ENCODE results near the gene RFC2. TPM values are rescaled to one million over a fixed set of nuclear protein-coding genes. Genes with fewer than 3 reads are reported as not detected.
"Not testable (repeated sequence)": the region's sequence is repeated elsewhere in the genome, so short reads cannot be mapped to it uniquely, and the experiment has no call there.

The RFC2 gene
- total RNA-seq, 1 donor, result 11.3 TPM

DNA sequence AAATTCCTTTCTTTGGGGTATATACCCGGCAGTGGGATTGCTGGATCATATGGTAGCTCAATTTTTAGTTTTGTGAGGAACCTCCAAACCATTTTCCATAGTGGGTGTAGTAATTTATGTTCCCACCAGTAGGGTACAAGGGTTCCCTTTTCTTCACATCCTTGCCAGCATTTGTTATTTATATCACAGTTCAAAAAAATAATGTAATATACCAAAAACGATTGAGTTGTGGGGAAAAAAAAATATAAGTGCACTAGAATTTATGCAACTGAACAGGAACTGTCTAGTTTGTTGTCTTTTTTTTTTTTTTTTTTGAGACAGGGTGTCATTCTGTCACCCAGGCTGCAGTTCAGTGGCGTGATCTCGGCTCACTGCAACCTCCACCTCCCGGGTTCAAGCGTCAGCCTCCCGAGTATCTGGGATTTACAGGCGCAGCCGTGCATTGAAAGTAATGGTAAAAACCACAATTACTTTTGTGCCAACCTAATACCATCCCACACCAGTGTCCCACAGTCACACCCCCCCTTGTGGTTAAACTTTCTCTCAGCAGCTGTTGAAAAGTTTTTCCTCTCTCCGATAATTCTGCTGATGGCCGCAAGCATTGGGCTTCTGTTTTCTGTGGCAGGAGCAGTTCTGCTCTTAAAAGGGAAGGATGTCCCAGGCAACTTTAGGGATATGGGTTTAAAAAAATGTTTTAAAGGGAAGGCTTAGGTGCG is 51.2 kb downstream of the RFC2 start:
- Histone ChIP-seq H3K9me3 (ENCODE audit: low read depth, low read length) (no peaks in the 10 kb centered on the region), H3K27me3 (ENCODE audit: insufficient read depth, low read length) (no peaks in the 10 kb centered on the region), H3K4me3 (ENCODE audit: low read length) (no peak overlapping the region), H3K4me1 (ENCODE audit: insufficient read depth, low read length) (peaks cover 32% of the 10 kb centered on the region)

DNA sequence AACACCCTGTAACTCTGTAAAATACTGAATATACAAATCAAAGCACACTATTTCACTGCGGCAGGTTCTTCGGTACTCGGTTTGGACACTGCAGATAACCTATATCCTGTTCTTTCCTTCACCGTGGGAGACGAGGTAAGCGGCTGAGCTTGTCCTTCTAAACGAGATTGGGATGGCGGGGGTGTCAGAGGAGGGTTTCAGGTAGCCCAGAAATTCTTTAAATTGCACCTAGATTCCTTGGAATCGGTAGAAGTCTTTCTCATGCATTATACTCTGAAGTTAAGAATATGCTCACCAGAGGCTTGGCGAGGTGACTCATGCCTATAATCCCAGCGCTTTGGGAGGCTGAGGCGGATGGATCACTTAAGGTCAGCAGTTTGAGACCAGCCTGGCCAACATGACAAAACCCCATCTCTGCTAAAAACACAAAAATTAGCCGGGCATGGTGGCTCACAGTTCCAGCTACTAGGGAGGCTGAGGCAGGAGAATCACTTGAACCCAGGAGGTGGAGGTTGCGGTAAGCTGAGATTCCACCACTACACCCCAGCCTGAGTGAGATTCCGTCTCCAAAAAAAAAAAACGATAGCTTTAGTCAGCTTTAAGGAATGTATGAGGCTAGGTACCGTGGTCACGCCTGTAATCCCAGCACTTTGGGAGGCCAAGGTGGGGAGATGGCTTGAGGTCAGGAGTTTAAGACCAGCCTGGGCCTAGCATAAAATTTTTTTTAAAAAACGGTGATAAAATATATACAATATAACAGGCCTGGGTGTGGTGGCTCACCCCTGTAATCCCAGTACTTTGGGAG is 54.4 kb downstream of the RFC2 start:
- Histone ChIP-seq H3K9me3 (ENCODE audit: low read depth, low read length) (no peaks in the 10 kb centered on the region), H3K4me3 (ENCODE audit: low read length) (no peak overlapping the region), H3K4me1 (ENCODE audit: insufficient read depth, low read length) (peaks cover 16% of the 10 kb centered on the region), H3K27me3 (ENCODE audit: insufficient read depth, low read length) (no peaks in the 10 kb centered on the region)

DNA sequence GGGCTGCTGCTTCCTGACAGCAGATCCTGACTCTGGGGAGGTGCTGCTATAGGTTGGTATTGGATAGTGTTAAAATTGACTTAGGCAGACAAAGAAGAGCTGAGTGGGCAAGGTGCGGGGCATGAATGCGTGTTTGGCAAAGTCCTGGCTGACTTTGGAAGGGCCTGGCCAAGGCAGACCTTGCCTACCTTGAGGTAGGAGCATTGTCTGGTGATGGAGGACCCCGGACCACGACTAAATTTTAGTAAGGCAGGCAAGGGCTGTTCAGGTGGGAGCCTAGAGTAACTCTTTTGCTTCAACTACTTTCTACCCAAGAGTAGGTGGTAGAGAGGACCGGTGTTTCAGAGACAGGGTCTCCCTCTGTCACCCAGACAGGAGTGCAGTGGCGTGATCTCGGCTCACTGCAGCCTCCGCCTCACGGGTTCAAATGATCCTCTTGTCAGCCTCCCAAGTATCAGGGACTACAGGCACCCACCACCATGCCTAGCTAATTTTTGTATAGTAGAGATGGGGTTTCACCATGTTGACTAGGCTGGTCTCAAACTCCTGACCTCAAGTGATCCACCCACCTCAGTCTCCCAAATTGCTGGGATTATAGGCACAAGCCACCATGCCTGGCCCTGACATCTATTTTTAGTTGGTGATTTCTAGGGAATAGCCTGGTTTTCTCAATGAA is 56.6 kb downstream of the RFC2 start:
- H3K4me1 ChIP-seq (ENCODE audit: insufficient read depth, low read length), result peaks cover under 1% of the 10 kb centered on the region
- H3K9me3 ChIP-seq (ENCODE audit: low read depth, low read length), result no peaks in the 10 kb centered on the region

DNA sequence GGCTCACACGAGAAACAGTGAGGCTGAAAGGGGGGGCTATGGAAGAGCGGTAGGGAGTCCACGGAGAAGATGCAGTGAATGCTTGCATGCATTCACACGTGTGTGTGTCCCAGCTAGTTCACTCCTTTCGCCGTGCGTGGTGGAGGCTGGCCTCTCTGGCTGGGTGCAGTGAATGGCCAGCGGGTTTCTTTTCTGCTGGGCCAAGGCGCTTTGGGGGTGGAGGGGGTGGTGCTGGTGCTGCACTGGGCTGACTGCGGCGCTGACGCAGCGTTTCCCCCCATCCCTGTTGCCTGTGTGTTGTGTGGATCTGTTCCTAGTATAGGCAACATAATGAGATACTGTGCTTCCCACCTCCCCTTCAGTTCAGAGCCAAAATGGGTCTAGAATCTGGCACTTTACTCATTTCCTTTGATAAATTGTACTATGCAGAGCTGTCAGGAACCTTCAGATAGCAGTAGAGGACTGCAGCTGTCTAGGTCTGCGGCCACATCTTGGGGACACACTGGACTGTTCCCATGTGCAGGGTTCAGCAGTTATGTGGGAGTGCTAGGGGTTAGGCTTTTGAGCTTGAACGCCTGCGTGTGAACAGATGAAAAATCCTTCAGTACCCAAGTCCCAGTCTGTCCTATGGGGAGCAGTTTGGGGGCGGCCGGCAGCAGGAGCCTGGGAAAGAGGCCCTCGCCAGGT is 58.1 kb downstream of the RFC2 start:
- H3K4me3 ChIP-seq (ENCODE audit: low read length); H3K9me3 ChIP-seq (ENCODE audit: low read depth, low read length); H3K27me3 ChIP-seq (ENCODE audit: insufficient read depth, low read length); H3K4me1 ChIP-seq (ENCODE audit: insufficient read depth, low read length): not testable (repeated sequence)

More for the DNA sequence above, 56.6 kb downstream of the RFC2 start:
- Histone ChIP-seq H3K4me3 (ENCODE audit: low read length) (no peak overlapping the region), H3K27me3 (ENCODE audit: insufficient read depth, low read length) (no peaks in the 10 kb centered on the region)

DNA sequence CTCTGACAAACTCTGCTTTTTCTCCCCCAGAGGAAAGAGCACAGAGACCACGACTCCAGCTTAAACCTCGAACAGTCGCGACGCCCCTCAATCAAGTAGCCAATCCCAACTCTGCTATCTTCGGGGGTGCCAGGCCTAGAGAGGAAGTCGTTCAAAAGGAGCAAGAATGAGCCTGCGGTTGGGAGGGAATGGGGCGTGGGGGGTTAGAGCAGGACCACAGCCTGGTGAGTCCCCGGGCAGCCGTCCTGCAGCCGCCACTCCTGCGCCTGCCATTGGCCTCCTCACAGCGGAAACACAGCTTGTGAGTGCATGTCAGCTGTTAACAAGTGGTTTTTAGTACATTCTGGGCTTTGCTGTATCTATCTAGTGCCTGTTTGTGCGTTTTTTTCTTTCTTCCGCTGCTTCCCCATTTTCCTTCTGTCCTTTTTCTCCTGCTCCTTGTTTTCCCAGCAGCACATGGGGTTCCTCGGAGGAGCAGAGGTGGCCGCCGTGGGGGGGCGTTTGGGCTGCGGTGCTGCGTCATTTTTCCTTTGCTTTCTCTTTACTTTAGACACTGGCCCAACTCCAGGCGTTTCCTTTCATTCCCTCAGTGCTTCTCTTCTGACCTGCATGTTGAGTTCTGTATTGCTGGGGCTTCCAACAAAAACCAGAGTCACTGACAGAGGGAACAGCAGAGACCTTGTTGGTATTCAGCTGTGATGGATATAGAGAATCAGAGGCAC is 58.9 kb downstream of the RFC2 start:
- H3K27me3 ChIP-seq (ENCODE audit: insufficient read depth, low read length); H3K9me3 ChIP-seq (ENCODE audit: low read depth, low read length); H3K4me3 ChIP-seq (ENCODE audit: low read length); H3K4me1 ChIP-seq (ENCODE audit: insufficient read depth, low read length): not testable (repeated sequence)

DNA sequence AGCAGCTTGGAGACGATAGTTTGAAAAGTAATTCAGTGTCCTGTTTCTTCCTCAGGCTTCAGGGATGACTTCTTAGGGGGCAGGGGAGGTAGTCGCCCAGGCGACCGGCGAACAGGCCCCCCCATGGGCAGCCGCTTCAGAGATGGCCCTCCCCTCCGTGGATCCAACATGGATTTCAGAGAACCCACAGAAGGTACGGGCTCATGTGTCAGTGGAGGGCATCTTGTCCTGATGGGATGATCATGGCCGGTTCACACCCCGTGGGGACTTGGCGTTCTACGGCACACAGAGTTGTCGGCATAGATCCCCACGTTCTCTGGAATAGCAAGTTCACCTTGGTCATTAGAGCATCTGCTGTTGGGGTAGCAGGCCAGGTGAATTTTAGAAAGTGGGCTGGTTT is 59.5 kb downstream of the RFC2 start:
- H3K27me3 ChIP-seq (ENCODE audit: insufficient read depth, low read length), result no peaks in the 10 kb centered on the region
- no peaks in the 10 kb centered on the region for H3K9me3 ChIP-seq (ENCODE audit: low read depth, low read length)
- no peaks in the 10 kb centered on the region for H3K4me1 ChIP-seq (ENCODE audit: insufficient read depth, low read length)
- H3K4me3 ChIP-seq (ENCODE audit: low read length), result no peak overlapping the region

DNA sequence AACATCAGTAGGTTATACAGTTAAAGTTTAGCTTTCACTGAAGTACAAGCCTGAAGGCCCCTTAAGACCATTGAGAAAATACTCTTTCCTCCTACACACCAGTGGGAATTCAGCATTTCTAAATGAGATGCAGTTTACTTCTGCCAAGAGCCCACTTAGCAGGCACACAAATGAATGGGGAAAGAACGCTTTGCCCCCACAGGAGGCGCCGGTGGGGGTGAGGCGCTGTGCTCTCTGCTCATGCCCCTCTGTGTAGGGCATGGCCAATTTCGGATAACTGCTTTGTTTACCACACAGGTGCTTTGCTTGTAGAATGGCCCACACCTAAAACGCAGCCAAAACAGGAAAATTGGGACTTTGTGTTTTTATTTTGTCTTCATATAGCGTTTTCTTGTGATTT is 60.3 kb downstream of the RFC2 start:
- no peaks in the 10 kb centered on the region for H3K4me1 ChIP-seq (ENCODE audit: insufficient read depth, low read length)
- H3K4me3 ChIP-seq (ENCODE audit: low read length), result no peak overlapping the region
- no peaks in the 10 kb centered on the region for H3K9me3 ChIP-seq (ENCODE audit: low read depth, low read length)
- H3K27me3 ChIP-seq (ENCODE audit: insufficient read depth, low read length), result no peaks in the 10 kb centered on the region

DNA sequence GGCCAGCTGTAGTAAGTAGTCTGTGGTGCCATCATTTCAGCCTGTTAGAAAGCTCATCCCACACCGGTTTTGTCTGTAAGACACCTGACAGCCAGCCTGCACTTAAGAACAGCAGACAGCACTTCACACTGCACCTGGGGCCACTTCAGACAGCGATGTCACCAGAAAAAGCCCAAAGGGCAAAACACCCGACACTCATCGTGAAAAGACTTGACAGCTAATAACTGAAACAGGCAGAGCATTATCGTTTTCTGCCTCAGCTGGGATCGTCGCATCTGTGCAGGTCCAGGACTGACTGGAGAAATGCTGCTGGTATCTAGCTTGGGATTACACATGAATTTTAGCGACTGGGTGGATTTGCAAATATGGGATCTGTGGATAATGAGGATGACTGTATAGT is 61.1 kb downstream of the RFC2 start:
- H3K27me3 ChIP-seq (ENCODE audit: insufficient read depth, low read length), result no peaks in the 10 kb centered on the region
- no peaks in the 10 kb centered on the region for H3K9me3 ChIP-seq (ENCODE audit: low read depth, low read length)
- no peak overlapping the region for H3K4me3 ChIP-seq (ENCODE audit: low read length)
- no peaks in the 10 kb centered on the region for H3K4me1 ChIP-seq (ENCODE audit: insufficient read depth, low read length)

DNA sequence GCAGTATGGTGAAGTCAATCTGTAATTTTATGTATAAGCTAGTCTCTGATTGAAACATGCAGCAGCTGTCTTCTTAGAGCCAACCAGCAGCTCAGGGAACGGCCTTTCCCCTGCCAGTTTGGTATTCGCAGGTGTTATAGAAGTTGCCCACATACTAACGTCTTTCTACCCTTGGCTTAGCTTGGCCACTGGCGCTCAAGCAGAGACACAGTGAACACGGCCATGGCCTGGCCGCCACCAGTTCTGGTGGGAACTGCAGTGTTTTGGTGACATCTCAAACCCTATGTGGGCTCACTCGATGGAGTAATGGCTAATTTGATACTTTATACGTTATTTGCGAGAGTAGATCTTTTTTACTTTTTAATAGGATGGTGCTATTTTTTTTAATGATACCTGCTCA is 63.0 kb downstream of the RFC2 start:
- Histone ChIP-seq H3K9me3 (ENCODE audit: low read depth, low read length) (no peaks in the 10 kb centered on the region), H3K4me1 (ENCODE audit: insufficient read depth, low read length) (peaks cover 9% of the 10 kb centered on the region), H3K27me3 (ENCODE audit: insufficient read depth, low read length) (no peaks in the 10 kb centered on the region), H3K4me3 (ENCODE audit: low read length) (no peak overlapping the region)

DNA sequence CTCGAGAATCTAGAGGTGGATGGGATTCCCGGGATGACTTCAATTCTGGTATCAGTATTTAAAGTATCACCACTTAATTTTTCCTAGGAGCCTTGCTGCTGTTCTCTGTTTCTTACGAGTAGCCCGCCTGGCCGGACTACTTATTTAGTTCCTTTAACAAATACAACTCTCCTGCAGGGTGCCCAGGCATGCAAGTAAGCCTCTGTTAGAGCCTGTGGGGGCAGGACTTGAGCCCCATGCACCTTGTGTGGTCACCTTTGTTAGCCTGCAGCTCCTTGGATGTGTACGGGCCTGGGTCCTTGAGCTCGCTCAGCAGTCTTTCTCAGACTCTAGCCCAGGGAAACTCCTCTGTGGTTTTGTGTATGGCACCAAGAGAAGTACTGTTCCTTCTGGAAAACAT is 63.9 kb downstream of the RFC2 start:
- no peaks in the 10 kb centered on the region for H3K9me3 ChIP-seq (ENCODE audit: low read depth, low read length)
- peaks cover 19% of the 10 kb centered on the region for H3K4me1 ChIP-seq (ENCODE audit: insufficient read depth, low read length)
- no peaks in the 10 kb centered on the region for H3K27me3 ChIP-seq (ENCODE audit: insufficient read depth, low read length)
- no peak overlapping the region for H3K4me3 ChIP-seq (ENCODE audit: low read length)

DNA sequence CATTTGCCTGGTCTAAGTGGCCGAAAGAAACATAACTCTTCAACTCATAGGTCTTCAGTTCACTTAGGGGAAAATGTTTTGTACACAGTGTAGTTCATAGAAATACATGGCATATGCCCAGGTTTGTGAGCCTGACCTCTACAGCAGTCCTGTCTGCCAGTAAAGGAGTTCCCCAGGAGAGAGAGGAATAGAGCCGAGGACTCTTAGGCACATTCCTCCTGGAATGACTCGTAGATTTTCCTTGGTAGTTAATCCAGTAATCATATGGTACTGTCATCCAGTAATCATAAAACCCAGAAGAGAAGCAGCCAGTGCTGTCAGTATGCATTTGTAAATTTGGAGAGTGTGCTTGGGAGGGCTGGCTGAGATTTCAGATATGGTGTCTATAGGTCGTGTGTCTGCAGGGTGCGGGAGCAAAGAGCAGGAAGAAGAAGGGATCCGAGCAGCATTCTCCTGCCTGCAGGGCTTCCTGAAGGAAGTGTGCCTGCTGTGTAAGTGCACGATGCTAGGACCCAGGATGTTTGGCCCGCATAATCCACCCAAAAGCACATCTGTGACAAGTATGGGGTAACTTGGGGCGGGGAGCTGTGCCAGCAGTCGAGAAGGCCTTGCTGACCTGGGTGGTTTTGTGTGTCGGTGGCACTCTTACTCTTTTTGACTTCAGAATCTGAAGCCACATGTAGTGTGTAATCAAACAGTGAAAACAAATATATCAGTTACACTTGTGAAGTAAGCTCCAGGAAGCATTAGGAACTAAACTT is 66.1 kb downstream of the RFC2 start:
- Histone ChIP-seq H3K4me1 (ENCODE audit: insufficient read depth, low read length) (peaks cover 39% of the 10 kb centered on the region), H3K4me3 (ENCODE audit: low read length) (no peak overlapping the region), H3K27me3 (ENCODE audit: insufficient read depth, low read length) (no peaks in the 10 kb centered on the region)

DNA sequence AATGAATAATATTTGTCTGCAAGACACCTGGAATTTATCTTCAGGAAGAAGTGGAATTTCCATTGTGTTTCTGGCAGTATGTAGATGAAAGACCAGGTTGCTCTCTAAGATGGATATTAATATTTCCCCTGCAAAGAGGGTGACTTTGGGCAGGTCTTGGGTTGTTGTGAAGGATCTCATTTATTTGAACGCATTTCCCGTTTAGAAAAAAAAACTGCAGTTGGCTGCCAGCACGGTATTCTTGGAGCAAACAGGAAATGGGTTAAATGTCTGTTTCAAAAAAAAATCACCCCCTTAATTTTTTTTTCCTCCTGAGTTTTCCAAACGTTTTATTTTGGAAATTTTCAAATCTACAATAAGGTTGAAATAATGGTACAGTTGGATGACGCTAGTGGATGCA is 68.6 kb downstream of the RFC2 start:
- H3K9me3 ChIP-seq (ENCODE audit: low read depth, low read length), result no peaks in the 10 kb centered on the region
- H3K27me3 ChIP-seq (ENCODE audit: insufficient read depth, low read length), result no peaks in the 10 kb centered on the region
- no peak overlapping the region for H3K4me3 ChIP-seq (ENCODE audit: low read length)
- H3K4me1 ChIP-seq (ENCODE audit: insufficient read depth, low read length), result peaks cover 58% of the 10 kb centered on the region

More for the DNA sequence above, 66.1 kb downstream of the RFC2 start:
- H3K9me3 ChIP-seq (ENCODE audit: low read depth, low read length), result no peaks in the 10 kb centered on the region

DNA sequence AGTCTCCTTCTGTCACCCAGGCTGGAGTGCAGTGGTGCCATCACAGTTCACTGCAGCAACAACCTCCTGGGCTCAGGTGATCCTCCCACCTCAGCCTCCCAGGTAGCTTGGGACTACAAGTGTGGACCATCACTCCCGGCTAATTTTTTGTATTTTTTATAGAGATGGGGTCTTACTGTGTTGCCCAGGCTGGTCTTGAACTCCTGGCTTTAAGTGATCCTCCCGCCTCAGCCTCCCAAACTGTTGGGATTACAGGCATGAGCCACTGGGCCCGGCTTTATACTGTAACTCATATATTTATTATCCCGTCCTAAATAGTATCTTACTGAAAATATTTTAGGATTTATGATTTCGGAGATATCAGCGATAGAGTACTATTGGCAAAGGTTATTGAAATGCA is 69.2 kb downstream of the RFC2 start:
- Histone ChIP-seq H3K4me3 (ENCODE audit: low read length) (no peak overlapping the region), H3K9me3 (ENCODE audit: low read depth, low read length) (no peaks in the 10 kb centered on the region), H3K27me3 (ENCODE audit: insufficient read depth, low read length) (no peaks in the 10 kb centered on the region), H3K4me1 (ENCODE audit: insufficient read depth, low read length) (peaks cover 64% of the 10 kb centered on the region)

Measured in mononuclear cell (primary cell).